ENCODE results near the gene FER. TPM values are rescaled to one million over a fixed set of nuclear protein-coding genes. Genes with fewer than 3 reads are reported as not detected.
A peak's percentile ranks its signal among the peaks of the same experiment; 100 is the strongest.

Gene FER
- total and polyA plus RNA-seq, 12 donors, result 3.5 to 37.5 (median 27.0) TPM

DNA sequence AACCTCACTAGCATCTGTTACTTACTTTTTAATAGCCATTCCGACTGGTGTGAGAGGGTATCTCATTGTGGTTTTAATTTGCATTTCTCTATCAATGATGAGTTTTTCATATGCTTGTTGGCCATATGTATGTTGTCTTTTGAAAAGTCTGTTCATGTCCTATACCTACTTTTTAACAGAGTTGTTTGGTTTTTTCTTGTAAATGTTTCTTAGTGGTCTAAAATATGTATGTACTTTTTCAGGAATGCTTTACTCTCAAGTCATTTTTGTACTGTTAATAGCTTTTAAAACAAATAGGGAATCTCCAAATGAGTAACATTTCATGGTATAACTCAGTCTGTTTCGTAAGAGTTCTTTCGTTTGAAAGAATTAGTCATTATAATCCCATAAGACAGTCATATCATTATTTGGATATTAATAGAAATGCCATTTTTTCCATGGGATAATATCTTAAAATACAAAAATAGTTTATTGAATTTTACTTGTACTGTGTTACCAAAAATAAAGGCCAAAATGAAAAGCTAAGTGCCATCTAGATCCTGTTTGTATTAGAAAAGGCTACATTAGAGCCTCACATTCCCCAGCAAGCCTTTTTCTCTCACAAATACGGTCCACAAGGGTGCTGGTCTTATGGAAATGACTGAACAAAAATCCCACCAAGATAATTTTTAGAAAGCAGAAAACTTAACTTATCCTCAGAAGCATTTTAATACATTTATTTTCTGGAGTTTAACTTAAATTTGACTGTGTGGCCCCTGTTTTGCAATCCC lies 414.4 kb downstream of the FER start:
- no peaks in the 10 kb centered on the region for H3K9me3 ChIP-seq (replicated peaks in 1 of 3)
- no peaks in the 10 kb centered on the region for H3K27me3 ChIP-seq
- TF ChIP-seq POLR2A (IDR thresholded peaks at IDR 0.05), result no peak
- TF ChIP-seq, protein P1, sequence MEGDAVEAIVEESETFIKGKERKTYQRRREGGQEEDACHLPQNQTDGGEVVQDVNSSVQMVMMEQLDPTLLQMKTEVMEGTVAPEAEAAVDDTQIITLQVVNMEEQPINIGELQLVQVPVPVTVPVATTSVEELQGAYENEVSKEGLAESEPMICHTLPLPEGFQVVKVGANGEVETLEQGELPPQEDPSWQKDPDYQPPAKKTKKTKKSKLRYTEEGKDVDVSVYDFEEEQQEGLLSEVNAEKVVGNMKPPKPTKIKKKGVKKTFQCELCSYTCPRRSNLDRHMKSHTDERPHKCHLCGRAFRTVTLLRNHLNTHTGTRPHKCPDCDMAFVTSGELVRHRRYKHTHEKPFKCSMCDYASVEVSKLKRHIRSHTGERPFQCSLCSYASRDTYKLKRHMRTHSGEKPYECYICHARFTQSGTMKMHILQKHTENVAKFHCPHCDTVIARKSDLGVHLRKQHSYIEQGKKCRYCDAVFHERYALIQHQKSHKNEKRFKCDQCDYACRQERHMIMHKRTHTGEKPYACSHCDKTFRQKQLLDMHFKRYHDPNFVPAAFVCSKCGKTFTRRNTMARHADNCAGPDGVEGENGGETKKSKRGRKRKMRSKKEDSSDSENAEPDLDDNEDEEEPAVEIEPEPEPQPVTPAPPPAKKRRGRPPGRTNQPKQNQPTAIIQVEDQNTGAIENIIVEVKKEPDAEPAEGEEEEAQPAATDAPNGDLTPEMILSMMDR (IDR thresholded peaks at IDR 0.05), result no peak
- no peak overlapping the region for H3K4me3 ChIP-seq
- H3K36me3 ChIP-seq (replicated peaks in 1 of 2), result no peaks in the 10 kb centered on the region
- H3K27ac ChIP-seq, result peak overlapping the region in 1 of 5 donors; percentile 18
- no peaks in the 10 kb centered on the region for H3K4me1 ChIP-seq (replicated peaks in 1 of 2)
- no peak for DNase-seq
- 71 to 82% (median 75%) methylated on average over 4 of the region's 4 CpGs for WGBS, 4 donors
- intact Hi-C loops (cut with DNase I), result no loop called here

DNA sequence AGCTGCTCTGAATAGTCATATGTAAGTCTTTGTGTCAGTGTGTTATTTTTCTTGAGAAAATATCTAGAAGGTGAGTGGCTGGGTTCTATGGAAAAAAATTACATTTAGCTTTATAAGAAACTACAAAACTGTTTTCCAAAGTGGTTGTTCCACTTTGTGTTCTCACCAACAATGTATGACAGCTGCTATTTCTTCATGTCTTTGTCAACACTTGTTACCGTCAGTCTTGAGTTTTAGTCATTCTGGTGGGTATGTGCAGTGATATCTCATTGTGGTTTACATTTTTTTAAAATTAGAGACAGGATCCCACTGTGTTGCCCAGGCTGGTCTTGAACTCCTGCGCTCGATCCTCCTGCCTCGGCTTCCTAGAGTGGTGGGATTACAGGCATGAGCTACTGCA lies 415.6 kb downstream of the FER start:
- no peaks in the 10 kb centered on the region for H3K4me1 ChIP-seq (replicated peaks in 1 of 2)
- H3K27ac ChIP-seq, result no peak overlapping the region
- no peak for DNase-seq
- intact Hi-C loops (cut with DNase I), result no loop called here
- no peaks in the 10 kb centered on the region for H3K36me3 ChIP-seq (replicated peaks in 1 of 2)
- WGBS, 4 donors, result 96 to 99% (median 98%) methylated on average over 4 of the region's 4 CpGs
- H3K4me3 ChIP-seq, result no peak overlapping the region
- TF ChIP-seq POLR2A (IDR thresholded peaks at IDR 0.05), result no peak
- TF ChIP-seq, protein P1 (IDR thresholded peaks at IDR 0.05), result no peak
- no peaks in the 10 kb centered on the region for H3K27me3 ChIP-seq
- no peaks in the 10 kb centered on the region for H3K9me3 ChIP-seq (replicated peaks in 1 of 3)

DNA sequence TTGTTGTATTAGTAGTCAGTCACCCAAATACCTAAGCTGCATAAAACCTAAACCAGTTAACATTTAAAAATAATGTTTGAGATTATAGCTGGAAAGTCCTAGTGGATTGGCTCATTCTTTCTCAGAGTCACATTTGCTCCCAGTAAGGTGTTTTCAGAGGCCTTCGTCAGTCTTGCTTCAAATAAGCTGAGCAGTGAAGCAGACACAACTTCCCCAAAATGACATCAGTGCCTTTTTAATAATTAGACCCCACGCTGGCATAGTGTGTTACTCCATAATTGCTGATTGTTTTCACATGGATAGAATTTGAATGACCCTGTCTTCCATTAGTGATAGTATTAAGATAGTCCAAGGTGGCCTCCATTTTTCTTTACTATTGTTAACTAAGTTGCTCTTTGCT lies 416.3 kb downstream of the FER start:
- WGBS, 4 donors, result 93 to 96% (median 95%) methylated on average over 2 of the region's 2 CpGs
- no peaks in the 10 kb centered on the region for H3K27me3 ChIP-seq
- DNase-seq, result no peak
- H3K36me3 ChIP-seq (replicated peaks in 1 of 2), result peaks cover 0 to under 1% of the 10 kb centered on the region in 2 donors
- no peaks in the 10 kb centered on the region for H3K9me3 ChIP-seq (replicated peaks in 1 of 3)
- H3K4me1 ChIP-seq (replicated peaks in 1 of 2), result no peaks in the 10 kb centered on the region
- TF ChIP-seq, protein P1 (IDR thresholded peaks at IDR 0.05), result no peak
- TF ChIP-seq POLR2A (IDR thresholded peaks at IDR 0.05), result no peak
- H3K27ac ChIP-seq, result no peak overlapping the region
- H3K4me3 ChIP-seq, result no peak overlapping the region
- intact Hi-C loops (cut with DNase I), result no loop called here

DNA sequence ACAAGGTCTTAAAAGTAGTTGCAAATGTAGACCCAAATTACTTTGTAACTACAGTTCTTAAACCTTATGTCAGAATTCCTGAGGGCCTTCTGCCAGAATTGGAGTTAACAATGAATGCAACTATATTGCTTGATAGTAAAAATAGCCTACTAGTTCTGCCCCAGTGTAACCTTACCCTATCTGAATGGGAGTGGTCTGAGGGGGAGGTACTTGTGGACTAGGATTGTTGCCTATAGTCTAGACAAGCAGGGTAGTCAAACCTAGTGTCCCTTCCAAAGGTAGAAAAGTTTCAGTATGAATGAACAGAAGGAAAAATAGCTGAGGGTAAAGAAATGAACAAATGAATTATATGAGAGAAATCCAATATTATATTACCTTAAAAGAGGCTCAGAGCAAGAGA lies 419.9 kb downstream of the FER start:
- TF ChIP-seq, protein P1 (IDR thresholded peaks at IDR 0.05), result no peak
- TF ChIP-seq POLR2A (IDR thresholded peaks at IDR 0.05), result no peak
- Histone ChIP-seq H3K27ac (no peak overlapping the region), H3K4me1 (replicated peaks in 1 of 2) (no peaks in the 10 kb centered on the region), H3K4me3 (no peak overlapping the region), H3K36me3 (replicated peaks in 1 of 2) (peaks cover 0 to 3% of the 10 kb centered on the region in 2 donors), H3K9me3 (replicated peaks in 1 of 3) (no peaks in the 10 kb centered on the region), H3K27me3 (no peaks in the 10 kb centered on the region)
- DNase-seq, result no peak
- intact Hi-C loops (cut with DNase I), result no loop called here
